Fibroblast of skin of scalp (primary cell): ENCODE results near the gene CLDN17. TPM values are rescaled to one million over a fixed set of nuclear protein-coding genes. Genes with fewer than 3 reads are reported as not detected.

Experiments used
- DNase-seq: peaks from one replicate; pipeline ENCODE4 v3.0.0-alpha.2; 2013
- polyA plus RNA-seq, 2 experiments: library from polyadenylated mRNA; unstranded; fragments of 120-200 nt; gene quantifications; one replicate each; pipeline ENCODE4 v1.2.1, GENCODE V29; 2013; ENCODE audit not compliant: insufficient read length in 2 of 2

CLDN17 gene
- polyA plus RNA-seq (2013, experiment 1 of 2; ENCODE audit: insufficient read length), result not detected
- not detected for polyA plus RNA-seq (2013, experiment 2 of 2; ENCODE audit: insufficient read length)

DNA sequence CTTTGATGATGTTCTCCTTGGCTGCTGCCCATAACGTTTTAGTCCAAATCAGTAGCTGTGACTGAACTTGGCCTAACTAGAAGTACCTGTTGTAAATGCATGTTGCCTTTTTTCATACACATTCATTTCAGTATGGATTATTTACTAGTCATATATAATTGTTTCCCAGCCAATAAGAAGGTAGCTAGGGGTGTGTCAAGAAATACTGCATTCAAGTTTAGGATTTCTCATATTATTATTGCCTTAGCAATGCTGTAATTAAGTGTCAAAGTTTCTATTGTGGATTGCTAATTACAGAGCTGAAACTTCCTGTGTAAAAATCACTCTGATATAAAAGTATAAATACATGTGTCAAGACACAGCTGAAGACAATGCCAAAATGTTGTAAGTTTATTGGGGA is at the start of gene CLDN17:
CLDN17 (minus strand) TSS at position 101 of the 400 bp plus-strand sequence. CDS start 188 bp downstream, outside the sequence.
- no peak for DNase-seq

- no peak for DNase-seq
Observed at GRCh38 chr21:30216041-30216723, 49.6 kb upstream of the CLDN17 start, which contains the start of gene CLDN8. TSS of gene CLDN8 (minus strand) at chr21:30216097. CDS start at chr21:30215925, 172 bp downstream.

DNA sequence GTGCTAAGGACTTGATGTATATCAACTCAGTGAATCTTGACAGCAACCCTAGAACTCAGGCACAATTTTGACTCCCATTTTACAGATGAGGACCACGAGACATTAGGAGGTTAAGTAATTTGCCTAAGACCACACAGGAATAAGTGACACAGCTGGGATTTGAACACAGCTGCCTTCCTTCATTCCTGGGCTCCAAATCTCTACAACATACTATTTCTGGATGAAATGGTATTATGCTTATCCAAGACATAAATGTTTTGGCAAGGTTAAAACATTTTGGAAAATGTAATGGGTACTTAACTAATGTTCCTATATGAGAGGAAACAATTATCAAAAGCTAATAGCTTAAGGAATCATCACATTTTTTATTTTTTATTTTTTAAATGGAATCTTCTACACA is 44.5 kb upstream of the CLDN17 start:
- DNase-seq, result no peak

GRCh38 chr21:30209601-30210000 is 43.0 kb upstream of the CLDN17 start:
- DNase-seq, result peak; percentile 8

DNA sequence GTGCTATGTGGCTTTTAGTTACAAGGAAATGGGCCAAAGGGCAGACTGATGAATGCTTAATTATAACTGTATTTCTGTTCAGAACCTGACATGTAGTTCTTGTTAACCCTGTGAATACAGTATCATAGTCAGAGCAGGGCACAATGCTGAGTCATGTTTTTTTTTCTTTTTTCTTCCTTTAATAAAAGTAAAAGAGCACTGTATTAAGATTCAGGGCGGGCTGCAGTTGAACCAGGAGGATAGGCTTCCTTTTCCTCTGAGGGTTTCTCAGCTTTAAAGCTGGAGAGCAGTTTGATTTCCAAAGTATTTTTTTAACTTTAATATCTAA is 40.6 kb upstream of the CLDN17 start:
- DNase-seq, result no peak

DNA sequence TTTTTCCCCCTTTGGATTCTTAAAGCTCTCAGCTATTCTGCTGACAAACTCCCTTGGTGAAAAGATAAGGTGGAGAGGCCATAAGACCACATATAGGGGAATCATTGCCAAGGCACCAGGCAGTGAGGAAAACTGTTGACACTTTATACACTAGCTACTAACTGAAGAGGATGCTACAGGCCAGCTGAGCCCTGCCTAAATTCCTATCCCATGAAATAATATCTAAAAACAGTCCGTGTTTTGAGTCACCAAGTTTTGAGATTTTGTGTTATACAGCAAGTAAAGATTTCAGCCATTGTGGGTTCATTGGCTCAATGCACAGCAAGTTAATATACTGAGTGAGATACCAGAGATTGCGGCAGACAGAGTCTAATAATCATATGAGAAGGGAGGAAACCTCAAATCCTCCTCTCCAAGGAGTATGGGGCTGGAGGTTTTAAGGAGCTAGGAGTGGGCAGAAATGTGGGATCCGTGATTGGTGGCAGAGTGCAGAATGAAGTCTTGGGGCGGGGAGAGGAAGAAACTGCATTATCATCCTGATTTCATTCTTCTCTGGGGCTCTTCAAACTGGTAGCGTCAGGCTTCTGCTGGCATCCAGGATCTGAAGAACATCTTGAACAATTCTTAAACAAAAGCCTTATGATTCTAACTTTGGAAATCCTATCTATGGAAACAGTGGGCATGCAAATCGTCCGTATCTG is 40.1 kb upstream of the CLDN17 start:
- DNase-seq, result peak; percentile 72

GRCh38 chr21:30200000-30200399 is 33.4 kb upstream of the CLDN17 start:
- no peak for DNase-seq

DNA sequence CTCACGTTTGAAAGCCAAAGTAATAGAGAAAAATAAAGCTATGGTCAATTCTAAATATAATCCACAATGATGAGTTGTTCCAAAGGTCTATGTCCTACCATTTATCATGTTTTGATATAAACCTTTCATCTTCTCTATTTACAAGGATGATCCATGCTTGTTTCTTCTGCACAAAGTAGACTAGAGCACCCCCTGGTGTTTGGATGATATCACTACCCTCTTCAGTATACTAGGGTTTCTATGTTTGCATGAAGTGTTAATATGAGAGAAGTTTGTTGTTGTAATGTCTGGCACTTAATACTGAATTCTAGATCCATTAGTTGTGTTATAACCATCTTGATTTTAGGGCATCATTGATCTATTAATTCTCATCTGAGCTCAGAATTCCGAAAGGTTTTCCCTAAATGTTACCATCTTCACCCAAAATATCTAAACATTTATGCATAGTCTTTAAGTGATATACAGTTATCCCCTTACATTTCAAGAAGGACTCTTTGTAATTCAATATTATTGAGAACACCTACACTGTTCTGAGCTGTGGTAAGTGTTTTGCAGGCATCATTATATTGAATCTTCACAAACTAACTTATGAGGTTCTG is 28.2 kb upstream of the CLDN17 start:
- DNase-seq, result peak; percentile 44

DNA sequence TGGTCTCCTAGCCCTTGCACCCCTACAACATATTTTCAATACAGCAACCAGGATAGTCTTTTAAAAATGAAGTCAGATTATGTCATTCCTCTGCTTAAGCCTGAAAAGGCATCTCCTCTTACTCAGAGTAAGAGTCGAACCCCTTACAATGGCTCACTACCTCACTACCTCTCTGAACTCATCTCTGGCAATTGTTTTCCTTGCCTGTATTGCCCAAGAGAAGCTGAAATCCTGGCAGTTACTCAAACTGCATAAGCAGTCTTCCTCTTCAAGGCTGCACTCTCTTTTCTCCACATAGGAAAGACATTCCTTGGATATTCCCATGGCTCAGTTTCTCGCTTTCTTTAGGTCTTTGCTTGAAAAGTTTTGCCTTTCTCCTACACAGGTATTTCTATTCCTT is 26.6 kb upstream of the CLDN17 start:
- no peak for DNase-seq

DNA sequence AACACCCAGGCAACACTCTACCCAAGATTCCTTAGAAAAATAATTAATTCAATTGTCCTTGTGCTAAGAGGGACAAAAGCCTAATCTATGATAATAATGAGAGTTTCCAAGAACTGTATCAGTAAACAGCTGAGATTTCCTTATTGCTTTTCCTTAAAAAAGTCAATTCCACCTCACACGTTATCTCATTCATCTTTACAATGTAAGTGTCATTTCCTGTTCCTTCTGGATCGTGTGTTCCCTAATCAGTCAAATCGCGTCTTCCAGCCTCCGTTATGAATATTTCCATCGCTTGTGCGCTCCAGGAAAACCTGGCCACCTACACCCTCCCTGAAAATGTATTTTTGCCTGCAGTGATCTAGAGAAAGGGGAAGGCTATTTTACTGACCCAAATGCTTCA is 23.9 kb upstream of the CLDN17 start:
- no peak for DNase-seq

DNA sequence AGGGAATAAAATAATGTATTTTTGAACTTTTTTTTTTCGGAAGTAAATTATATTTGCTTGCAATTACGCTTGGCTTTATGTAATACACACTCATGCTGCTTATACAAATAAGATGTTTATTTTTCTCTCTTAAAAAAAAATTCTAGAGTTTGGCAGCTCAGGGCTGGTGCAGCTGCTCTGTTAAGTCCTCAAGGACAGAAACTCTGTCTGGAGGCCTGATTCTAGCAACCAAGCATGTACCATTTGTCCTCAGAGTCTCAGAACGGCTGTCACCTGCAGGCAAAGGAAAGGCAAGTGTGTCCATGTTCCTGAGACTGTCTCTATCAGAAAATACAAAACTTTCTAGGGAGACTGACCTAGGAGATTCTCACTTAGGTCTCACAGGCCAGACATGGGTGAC is 23.2 kb upstream of the CLDN17 start:
- no peak for DNase-seq

DNA sequence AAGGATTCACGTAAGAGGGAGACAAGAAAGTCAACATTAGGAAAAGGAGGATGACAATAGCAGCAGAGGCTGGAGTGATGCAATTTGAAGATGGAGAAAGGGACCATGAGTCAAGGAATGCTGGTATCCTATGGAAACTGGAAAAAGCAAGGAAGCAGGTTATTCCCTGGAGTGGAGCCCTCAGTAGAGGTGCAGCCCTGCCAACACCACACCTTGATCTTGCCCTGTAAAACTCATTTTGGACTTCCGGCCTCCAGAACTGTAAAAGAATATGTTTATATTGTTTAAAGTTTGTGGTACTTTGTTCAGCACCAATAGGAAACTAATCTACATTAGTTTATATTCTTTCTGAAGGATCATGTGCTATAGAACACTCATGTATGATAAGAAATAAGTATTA is 19.6 kb upstream of the CLDN17 start:
- DNase-seq, result no peak

DNA sequence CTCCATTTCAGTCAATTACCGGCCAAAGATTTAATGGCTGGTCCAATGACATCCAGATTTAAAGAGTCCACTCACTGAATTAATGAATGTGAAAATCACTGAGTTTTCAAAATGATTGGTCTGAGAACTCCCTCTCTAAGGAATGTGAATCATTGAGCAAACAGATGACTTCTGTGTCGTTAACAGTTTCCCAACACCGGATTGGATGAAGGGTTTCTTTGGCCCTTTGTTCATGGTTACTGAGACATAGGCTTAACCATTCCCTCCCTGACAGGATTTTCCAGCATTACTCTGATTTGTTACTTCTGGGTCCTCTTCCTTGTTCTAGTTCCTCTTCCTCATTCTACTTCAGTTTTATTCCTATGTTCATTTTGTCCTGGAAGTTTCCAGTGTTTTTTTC is 1.5 kb upstream of the CLDN17 start:
- DNase-seq, result no peak

DNA sequence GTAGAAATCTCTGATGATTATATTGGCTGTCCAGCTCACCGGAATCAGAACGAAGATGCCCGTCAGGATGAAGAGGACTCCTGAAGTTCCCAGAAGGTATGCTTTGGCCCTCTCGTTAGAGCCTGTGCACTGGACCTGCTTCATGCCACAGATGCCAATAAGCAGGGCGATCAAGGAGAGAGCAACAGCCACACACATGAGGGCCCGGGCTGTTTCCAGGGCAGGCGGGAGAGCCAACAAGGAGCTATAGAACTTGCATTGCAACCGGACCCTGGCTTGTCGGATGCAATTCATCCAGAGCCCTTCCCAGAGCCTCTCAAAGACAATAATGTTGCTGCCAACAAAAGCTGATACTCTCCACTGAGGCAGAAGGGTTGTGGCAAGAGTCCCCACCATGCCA is 434 bp downstream of the CLDN17 start:
- DNase-seq, result no peak

GRCh38 chr21:30164796-30165195 is 1.8 kb downstream of the CLDN17 start:
- DNase-seq, result no peak

DNA sequence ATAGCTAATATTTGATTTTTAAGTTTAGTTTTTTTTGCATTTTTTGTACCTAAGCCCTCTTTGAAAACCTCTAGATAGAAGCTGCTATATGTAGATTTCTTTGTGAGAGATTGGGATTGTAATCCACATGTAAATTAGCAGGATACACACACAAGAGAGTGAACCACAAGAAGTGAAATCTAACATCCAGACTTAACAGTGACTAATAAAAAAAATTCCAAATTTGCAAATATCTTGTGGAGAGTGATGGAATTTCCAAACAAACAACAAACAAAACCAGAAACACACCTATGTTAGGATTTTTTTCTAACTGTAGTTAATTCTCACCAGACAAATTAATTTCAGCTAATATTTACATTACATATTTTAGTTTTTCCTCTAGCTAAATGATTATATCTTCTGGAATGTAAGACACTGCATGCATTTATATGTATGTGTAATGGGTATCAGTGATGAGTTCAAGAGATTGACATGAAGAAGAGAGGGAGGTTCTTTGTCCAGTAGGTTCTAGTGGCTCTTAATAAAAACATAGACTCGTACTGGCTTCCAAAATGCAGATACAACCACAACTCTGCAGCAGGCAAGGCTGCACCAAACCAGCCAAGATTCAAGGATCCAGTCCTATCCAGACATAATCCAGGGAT is 12.8 kb downstream of the CLDN17 start:
- DNase-seq, result peak; percentile 10

DNA sequence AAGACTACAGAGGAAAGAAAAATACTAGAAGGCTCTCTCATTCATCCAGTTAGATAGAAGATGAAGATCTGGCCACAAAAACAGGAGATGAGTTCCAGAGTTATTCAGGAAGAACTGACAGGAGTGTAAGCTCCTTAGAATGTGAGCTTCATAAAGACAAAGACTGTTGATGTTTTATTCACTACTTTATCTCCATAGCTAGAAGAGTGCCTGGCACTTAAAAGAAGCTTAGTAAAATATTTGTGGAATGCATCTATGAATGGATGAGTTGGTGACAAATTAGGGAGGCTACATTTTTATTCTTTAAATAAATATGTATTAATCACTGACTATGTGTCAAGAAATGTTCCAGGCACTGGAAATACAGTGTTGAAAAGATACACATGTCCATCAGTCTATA is 13.8 kb downstream of the CLDN17 start:
- peak; percentile 21 for DNase-seq

GRCh38 chr21:30148906-30149305 is 17.7 kb downstream of the CLDN17 start:
- peak; percentile 35 for DNase-seq

- no peak for DNase-seq
Observed at GRCh38 chr21:30146558-30147282, 19.9 kb downstream of the CLDN17 start.

GRCh38 chr21:30138483-30138882 is 28.1 kb downstream of the CLDN17 start:
- DNase-seq, result no peak

- DNase-seq, result no peak
Observed at GRCh38 chr21:30129246-30129645, 37.4 kb downstream of the CLDN17 start.

DNA sequence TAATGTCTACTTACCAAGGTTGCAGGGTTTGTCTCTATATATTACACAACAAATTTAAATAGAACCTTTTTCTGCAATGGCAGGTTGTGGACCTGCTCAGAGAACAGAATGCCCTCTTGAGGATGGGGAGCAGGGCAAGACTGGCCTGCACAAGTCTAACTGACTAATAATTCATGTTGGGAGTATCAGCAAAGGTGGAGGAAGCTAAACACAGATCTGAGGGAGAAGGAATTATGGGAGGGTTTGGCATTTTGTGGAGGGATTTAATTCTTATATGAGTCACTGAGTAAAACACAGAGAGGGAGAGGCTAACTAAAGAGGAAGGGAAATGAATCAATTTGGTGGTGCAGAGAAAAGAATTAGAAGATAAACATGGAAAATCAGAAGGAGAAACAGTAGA is 40.0 kb downstream of the CLDN17 start:
- no peak for DNase-seq

DNA sequence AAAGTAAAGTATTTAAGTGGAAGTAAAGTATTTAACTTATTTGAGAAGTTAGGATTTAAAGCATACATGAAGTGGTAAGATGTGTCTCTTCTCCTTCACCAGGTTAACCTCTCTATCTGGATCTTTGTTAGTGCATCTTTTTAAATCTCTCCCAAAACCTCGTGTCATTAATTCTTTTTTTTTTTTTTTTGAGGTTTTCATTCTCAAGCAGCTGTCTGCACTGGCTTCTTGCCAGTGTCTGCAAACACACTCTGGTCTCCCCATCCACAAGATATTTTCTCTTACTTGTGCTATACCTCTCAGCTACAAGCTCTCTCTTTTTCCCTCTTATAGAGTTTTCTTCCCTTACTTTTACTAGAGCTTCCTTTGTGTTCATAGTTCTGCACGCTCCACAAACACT is 49.0 kb downstream of the CLDN17 start:
- DNase-seq, result peak; percentile 1
